RWPE1 (cell line): ENCODE measurements around the gene ADAM15.

Experiments used
- CTCF ChIA-PET: fragments of 350-600 bp; sonication (Branson Sonifier 250); formaldehyde crosslinking; extraction: SDS; loops from one replicate; lab custom pipeline; 2021; lab: Yijun Ruan, JAX
- POLR2A ChIA-PET: fragments of 400-600 bp; formaldehyde crosslinking; extraction: SDS; loops from one replicate; lab custom pipeline; 2020; ENCODE audit warnings: antibody characterized with exemption; ENCODE audit not compliant: low non-redundant PET; lab: Yijun Ruan, JAX
- DNase-seq: peaks from one replicate; pipeline ENCODE4 v3.0.0; 2012; ENCODE audit warnings: low spot score
- H3K27ac ChIP-seq: fragments of 450-650 bp; 2 replicates; pipeline ENCODE4 v1.5.1; 2017
- CTCF ChIP-seq: fragments of 450-650 bp; conservative IDR thresholded peaks from 2 replicates; pipeline ENCODE4 v1.5.1; 2017; ENCODE audit warnings: low read depth, mild to moderate bottlenecking

ADAM15 gene

GRCh38 chr1:155015527-155016230, 35.4 kb upstream of the ADAM15 start:
- H3K27ac ChIP-seq = peak overlapping the region; percentile 100
- ChIA-PET CTCF (interaction anchor here (1.0 to 2.7 kb wide), 3 partner anchors 12 to 19 kb away, joined by 3 to 26 read pairs (median 3); partner anchors contain the start of gene ZBTB7B), POLR2A (no interaction called here)
- DNase-seq = no peak
- no peak for TF ChIP-seq CTCF

- no peak for TF ChIP-seq CTCF
- no peak for DNase-seq
- ChIA-PET POLR2A (no interaction called here), CTCF (interaction anchor here (0.6 to 2.7 kb wide), 3 partner anchors 13 to 29 kb away, joined by 3 to 26 read pairs (median 4); partner anchors contain the start of gene ZBTB7B)
- peak overlapping the region; percentile 100 for H3K27ac ChIP-seq
Observed at GRCh38 chr1:155016231-155016831, 34.8 kb upstream of the ADAM15 start.

- peak; percentile 93 for DNase-seq
- CTCF ChIA-PET = interaction anchor here (0.5 to 2.7 kb wide), 31 partner anchors 9 to 845 kb away, joined by 3 to 26 read pairs (median 4); partner anchors contain the start of genes ADAM15, CKS1B, DCST1 and DCST2
- TF ChIP-seq CTCF = peak; percentile 99
- peak overlapping the region; percentile 100 for H3K27ac ChIP-seq
- POLR2A ChIA-PET = no interaction called here
Observed at GRCh38 chr1:155017041-155017945, 33.8 kb upstream of the ADAM15 start.

- H3K27ac ChIP-seq = peak overlapping the region; percentile 100
- CTCF ChIA-PET = interaction anchor here (0.5 to 2.7 kb wide), 29 partner anchors 10 to 844 kb away, joined by 3 to 26 read pairs (median 4); partner anchors contain the start of genes ADAM15, CKS1B, DCST1 and DCST2
- no peak for DNase-seq
- TF ChIP-seq CTCF = no peak
- POLR2A ChIA-PET = no interaction called here
Observed at GRCh38 chr1:155017946-155018316, 33.2 kb upstream of the ADAM15 start.

- ChIA-PET POLR2A (no interaction called here), CTCF (interaction anchor here (0.6 to 1.7 kb wide), 4 partner anchors 19 to 49 kb away, joined by 3 to 11 read pairs (median 4); partner anchors contain the start of gene CKS1B)
- no peak for TF ChIP-seq CTCF
- peak overlapping the region; percentile 100 for H3K27ac ChIP-seq
- no peak for DNase-seq
Observed at GRCh38 chr1:155018617-155019348, 32.3 kb upstream of the ADAM15 start.
